HG03060 (cell line): Measurements from ENCODE around the gene RHOT1.
A peak's percentile ranks its signal among the peaks of the same experiment; 100 is the strongest.
"Not testable (repeated sequence)": the region's sequence is repeated elsewhere in the genome, so short reads cannot be mapped to it uniquely, and the experiment has no call there.

Experiments
- ATAC-seq: cut with Tn5 transposase; IDR thresholded peaks from one replicate; pipeline ENCODE4 v1.9.1; 2021; ENCODE audit warnings: low read depth, moderate number of reproducible peaks; ENCODE audit not compliant: unreplicated experiment

Gene RHOT1

GRCh38 chr17:32142038-32142856, at the start of gene RHOT1:
Gene RHOT1 (plus strand): TSS chr17:32142502. CDS start chr17:32142693, 191 bp downstream.
- ATAC-seq: peak; percentile 35

- no peak for ATAC-seq
Measured at GRCh38 chr17:32099686-32100085, 42.6 kb upstream of the RHOT1 start.

- ATAC-seq: not testable (repeated sequence)
Measured at GRCh38 chr17:32100323-32100722, 42.0 kb upstream of the RHOT1 start.

- ATAC-seq: no peak
Measured at GRCh38 chr17:32100971-32101631, 41.2 kb upstream of the RHOT1 start.

GRCh38 chr17:32102172-32102571, 40.1 kb upstream of the RHOT1 start:
- no peak for ATAC-seq

GRCh38 chr17:32102646-32103186, 39.6 kb upstream of the RHOT1 start:
- ATAC-seq: no peak

GRCh38 chr17:32103476-32104113, 38.7 kb upstream of the RHOT1 start:
- ATAC-seq: no peak

GRCh38 chr17:32104158-32104557, 38.1 kb upstream of the RHOT1 start:
- no peak for ATAC-seq

- ATAC-seq: not testable (repeated sequence)
Measured at GRCh38 chr17:32106471-32106981, 35.8 kb upstream of the RHOT1 start.

GRCh38 chr17:32107194-32107593, 35.1 kb upstream of the RHOT1 start:
- ATAC-seq: not testable (repeated sequence)

GRCh38 chr17:32110596-32110995, 31.7 kb upstream of the RHOT1 start:
- no peak for ATAC-seq

- no peak for ATAC-seq
Measured at GRCh38 chr17:32111141-32111771, 31.0 kb upstream of the RHOT1 start.

- no peak for ATAC-seq
Measured at GRCh38 chr17:32112416-32112815, 29.9 kb upstream of the RHOT1 start.

- no peak for ATAC-seq
Measured at GRCh38 chr17:32114536-32114935, 27.8 kb upstream of the RHOT1 start.

GRCh38 chr17:32115546-32115945, 26.8 kb upstream of the RHOT1 start:
- ATAC-seq: not testable (repeated sequence)

- ATAC-seq: no peak
Measured at GRCh38 chr17:32116937-32117336, 25.4 kb upstream of the RHOT1 start.

GRCh38 chr17:32117399-32117798, 24.9 kb upstream of the RHOT1 start:
- ATAC-seq: no peak

- not testable (repeated sequence) for ATAC-seq
Measured at GRCh38 chr17:32118088-32118487, 24.2 kb upstream of the RHOT1 start.

GRCh38 chr17:32118835-32119234, 23.5 kb upstream of the RHOT1 start:
- no peak for ATAC-seq

GRCh38 chr17:32120141-32120540, 22.2 kb upstream of the RHOT1 start:
- ATAC-seq: no peak
